Measurements from ENCODE around the gene DLGAP3. TPM values are rescaled to one million over a fixed set of nuclear protein-coding genes. Genes with fewer than 3 reads are reported as not detected.

The DLGAP3 gene
- polyA plus RNA-seq, 10 donors: 0.11 to 1.5 (median 0.23) TPM; not detected in 1

- peak in 1 of 3 donors; percentile 7 for DNase-seq
Measured at GRCh38 chr1:34929853-34930701, 627 bp upstream of the DLGAP3 start.

GRCh38 chr1:34928699-34929496 lies 552 bp downstream of the DLGAP3 start:
- DNase-seq: no peak

GRCh38 chr1:34928066-34928696 lies 1.3 kb downstream of the DLGAP3 start:
- DNase-seq: no peak

GRCh38 chr1:34927316-34927715 lies 2.1 kb downstream of the DLGAP3 start:
- DNase-seq: no peak

- DNase-seq: no peak
Measured at GRCh38 chr1:34926894-34927293, 2.6 kb downstream of the DLGAP3 start.

- DNase-seq: no peak
Measured at GRCh38 chr1:34926156-34926555, 3.3 kb downstream of the DLGAP3 start.

- no peak for DNase-seq
Measured at GRCh38 chr1:34925730-34926129, 3.7 kb downstream of the DLGAP3 start.

- DNase-seq: peak; percentile 47 to 86 (median 83)
Measured at GRCh38 chr1:34924759-34925555, 4.5 kb downstream of the DLGAP3 start.

GRCh38 chr1:34923490-34923889 lies 6.0 kb downstream of the DLGAP3 start:
- DNase-seq: no peak

- DNase-seq: peak in 1 of 3 donors; percentile 5
Measured at GRCh38 chr1:34918977-34919561, 10.4 kb downstream of the DLGAP3 start.

- no peak for DNase-seq
Measured at GRCh38 chr1:34918386-34918976, 11.0 kb downstream of the DLGAP3 start.

- no peak for DNase-seq
Measured at GRCh38 chr1:34917017-34917416, 12.4 kb downstream of the DLGAP3 start.

- DNase-seq: no peak
Measured at GRCh38 chr1:34916104-34916503, 13.3 kb downstream of the DLGAP3 start.

GRCh38 chr1:34915521-34915920 lies 13.9 kb downstream of the DLGAP3 start:
- no peak for DNase-seq

- no peak for DNase-seq
Measured at GRCh38 chr1:34914958-34915357, 14.5 kb downstream of the DLGAP3 start.

- DNase-seq: no peak
Measured at GRCh38 chr1:34911465-34911864, 18.0 kb downstream of the DLGAP3 start.

GRCh38 chr1:34910425-34910824 lies 19.0 kb downstream of the DLGAP3 start:
- no peak for DNase-seq

- no peak for DNase-seq
Measured at GRCh38 chr1:34908369-34908768, 21.1 kb downstream of the DLGAP3 start.

GRCh38 chr1:34907487-34908090 lies 21.9 kb downstream of the DLGAP3 start:
- no peak for DNase-seq

- no peak for DNase-seq
Measured at GRCh38 chr1:34906756-34907155, 22.7 kb downstream of the DLGAP3 start.
